CD4-positive, alpha-beta memory T cell (primary cell): ENCODE results near the gene AGER. TPM values are rescaled to one million over a fixed set of nuclear protein-coding genes. Genes with fewer than 3 reads are reported as not detected.

Experiments used
- CTCF ChIA-PET: fragments of 350-600 bp; sonication (Branson Sonifier 250); formaldehyde crosslinking; loops from one replicate; lab custom pipeline; 2021; ENCODE audit warnings: inconsistent platforms; ENCODE audit not compliant: partially characterized antibody; lab: Charles Lee
- POLR2A ChIA-PET: fragments of 350-600 bp; sonication (Branson Sonifier 250); formaldehyde crosslinking; loops from one replicate; lab custom pipeline; 2021; ENCODE audit not compliant: partially characterized antibody; lab: Charles Lee
- DNase-seq, 5 donors: peaks; one replicate each; pipeline versions ENCODE4 v3.0.0 to v3.0.0-alpha.2; 2020 to 2022; ENCODE audit warnings: mixed read lengths in 1 of 5
- H3K27ac ChIP-seq: one replicate; pipeline ENCODE4 v1.7.0; 2013; ENCODE audit warnings: low read depth, low read length
- H3K27me3 ChIP-seq: 2 replicates; pipeline ENCODE4 v1.7.0; 2013; ENCODE audit warnings: mild to moderate bottlenecking, low read length, moderate library complexity; ENCODE audit not compliant: insufficient read depth
- H3K36me3 ChIP-seq: 2 replicates; pipeline ENCODE4 v1.7.0; 2013; ENCODE audit warnings: mild to moderate bottlenecking, low read length, moderate library complexity; ENCODE audit not compliant: insufficient read depth
- H3K4me1 ChIP-seq: 2 replicates; pipeline ENCODE4 v1.7.0; 2013; ENCODE audit warnings: mild to moderate bottlenecking, low read length, moderate library complexity; ENCODE audit not compliant: insufficient read depth
- H3K4me3 ChIP-seq, 2 donors: one replicate each; pipeline ENCODE4 v1.7.0; 2013; ENCODE audit warnings: low read length in 2 of 2, mild to moderate bottlenecking in 1 of 2
- H3K9me3 ChIP-seq, 2 donors: one replicate each; pipeline ENCODE4 v1.7.0; 2013; ENCODE audit warnings: low read length in 2 of 2, control low read depth in 1 of 2; ENCODE audit not compliant: control insufficient read depth in 1 of 2
- H3K27ac Mint-ChIP-seq, 7 donors: one replicate each; pipeline ENCODE4 v1.8.0; 2020 to 2021; ENCODE audit warnings: mixed read lengths in 7 of 7, mild to moderate bottlenecking in 6 of 7, inconsistent platforms in 3 of 7, moderate library complexity in 3 of 7
- H3K27me3 Mint-ChIP-seq, 2 donors: one replicate each; pipeline ENCODE4 v1.8.0; 2020 to 2021; ENCODE audit warnings: mixed read lengths in 2 of 2
- H3K36me3 Mint-ChIP-seq, 2 donors: one replicate each; pipeline ENCODE4 v1.8.0; 2020 to 2021; ENCODE audit warnings: mixed read lengths in 2 of 2, inconsistent platforms in 1 of 2, mild to moderate bottlenecking in 1 of 2
- H3K4me1 Mint-ChIP-seq, 4 donors: one replicate each; pipeline ENCODE4 v1.8.0; 2020 to 2021; ENCODE audit warnings: mixed read lengths in 4 of 4, mild to moderate bottlenecking in 1 of 4
- H3K4me3 Mint-ChIP-seq, 8 donors: one replicate each; pipeline ENCODE4 v1.8.0; 2020 to 2021; ENCODE audit warnings: mixed read lengths in 8 of 8, mild to moderate bottlenecking in 7 of 8, moderate library complexity in 6 of 8, inconsistent platforms in 3 of 8
- H3K9me3 Mint-ChIP-seq, 8 donors: one replicate each; pipeline ENCODE4 v1.8.0; 2020 to 2021; ENCODE audit warnings: mixed read lengths in 8 of 8, mild to moderate bottlenecking in 5 of 8, inconsistent platforms in 3 of 8, moderate library complexity in 1 of 8
- intact Hi-C: fragments of 100-400 bp; cut with micrococcal nuclease; formaldehyde crosslinking; loops from one replicate; pipeline ENCODE4 v1.15.1; 2023
- polyA plus RNA-seq, 2 donors: library from polyadenylated mRNA; unstranded; fragments of 300-500 nt; fragmentation: Illumina TruSeq; gene quantifications; one replicate each; pipeline ENCODE4 v1.2.3, GENCODE V29; 2021
- total RNA-seq, 2 experiments: library from RNA; stranded (reverse); gene quantifications; one replicate each; pipeline ENCODE4 v1.2.3, GENCODE V29; 2021

Gene AGER
- total and polyA plus RNA-seq, 4 experiments from 2014 or later = 0.62 to 77.3 (median 74.8) TPM; not detected in 1

DNA sequence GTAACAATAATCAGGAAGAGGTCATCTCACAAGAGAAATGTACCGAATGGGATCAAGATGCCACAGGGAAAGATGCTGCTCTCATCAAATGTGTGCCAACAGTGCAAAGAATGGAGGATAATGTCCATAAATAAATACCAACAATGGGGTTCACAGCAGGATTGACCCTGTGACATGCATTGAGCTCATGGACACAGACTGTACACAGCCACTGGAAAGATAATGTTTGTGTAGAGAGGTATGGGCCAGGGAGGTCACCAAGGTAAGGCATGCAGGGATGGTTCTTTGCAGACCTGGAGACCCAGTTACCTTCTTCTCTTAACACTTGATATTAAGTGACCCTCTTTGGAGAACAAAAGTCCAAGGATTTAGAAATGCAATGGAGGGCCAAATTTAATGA lies 9.6 kb downstream of the AGER start:
- ChIA-PET CTCF (no interaction called here), POLR2A (no interaction called here)
- H3K27ac ChIP-seq = no peak overlapping the region
- peaks cover 52% of the 10 kb centered on the region for H3K4me1 ChIP-seq
- Mint-ChIP-seq H3K27ac (peak overlapping the region in 4 of 7 donors; percentile 7 to 77 (median 27)), H3K27me3 (no peaks in the 10 kb centered on the region), H3K4me1 (peaks cover 50 to 68% (median 60%) of the 10 kb centered on the region in 4 donors), H3K9me3 (no peaks in the 10 kb centered on the region), H3K36me3 (peaks cover 9 to 33% of the 10 kb centered on the region in 2 donors), H3K4me3 (peak overlapping the region; percentile 60 to 100 (median 90))
- peaks cover 4% of the 10 kb centered on the region for H3K36me3 ChIP-seq
- H3K4me3 ChIP-seq = no peak overlapping the region
- intact Hi-C loops = no loop called here
- no peaks in the 10 kb centered on the region for H3K27me3 ChIP-seq
- no peaks in the 10 kb centered on the region for H3K9me3 ChIP-seq
- DNase-seq = no peak

DNA sequence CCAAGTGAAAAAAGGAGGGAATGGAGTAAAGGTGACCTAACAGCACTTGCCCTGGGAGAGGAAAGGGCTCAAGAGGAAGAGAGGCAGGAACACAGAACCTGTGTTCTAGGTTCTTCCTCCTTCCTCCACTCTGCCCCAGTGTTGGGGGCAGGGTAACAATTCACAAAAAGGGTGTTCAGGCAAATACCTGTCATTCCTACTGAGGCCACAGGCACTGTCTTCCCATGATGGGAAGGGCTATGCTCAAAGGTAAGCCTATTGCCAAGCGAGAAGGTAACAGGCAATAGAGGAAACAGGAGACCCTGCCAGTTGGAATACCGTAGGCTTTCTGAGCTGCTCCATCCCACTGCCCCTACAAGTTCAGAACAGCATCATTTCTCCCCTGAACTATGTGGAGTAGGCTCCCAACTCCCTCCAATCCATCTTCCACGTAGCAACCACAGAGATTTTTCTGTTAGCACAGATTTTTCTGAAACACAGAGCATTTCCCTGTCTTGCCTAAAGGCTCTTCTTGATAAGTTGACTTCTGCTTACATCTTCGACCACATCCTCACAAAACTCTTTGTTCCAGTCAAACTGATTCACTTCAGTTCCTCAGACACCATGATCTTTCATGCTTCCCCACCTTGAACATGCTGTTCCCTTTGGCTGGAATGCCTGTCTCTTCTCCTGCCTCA lies 10.9 kb downstream of the AGER start:
- H3K4me3 ChIP-seq = no peak overlapping the region
- H3K27me3 Mint-ChIP-seq = no peaks in the 10 kb centered on the region
- DNase-seq = no peak
- peak overlapping the region in 4 of 7 donors; percentile 19 to 82 (median 38) for H3K27ac Mint-ChIP-seq
- no peaks in the 10 kb centered on the region for H3K27me3 ChIP-seq
- POLR2A ChIA-PET = interaction anchor here (1.0 kb wide), 1 partner anchor 19 kb away, joined by 3 read pairs; the partner anchor contains the start of gene GPSM3
- H3K4me1 Mint-ChIP-seq = peaks cover 41 to 56% (median 49%) of the 10 kb centered on the region in 4 donors
- intact Hi-C loops = no loop called here
- peaks cover 43% of the 10 kb centered on the region for H3K4me1 ChIP-seq
- H3K36me3 ChIP-seq = peaks cover 9% of the 10 kb centered on the region
- H3K36me3 Mint-ChIP-seq = peaks cover 16 to 33% of the 10 kb centered on the region in 2 donors
- H3K9me3 ChIP-seq = no peaks in the 10 kb centered on the region
- no peak overlapping the region for H3K27ac ChIP-seq
- no peaks in the 10 kb centered on the region for H3K9me3 Mint-ChIP-seq
- CTCF ChIA-PET = interaction anchor here (1.3 kb wide), 1 partner anchor 72 kb away, joined by 4 read pairs; no protein-coding TSS in a partner anchor
- H3K4me3 Mint-ChIP-seq = peak overlapping the region in 2 of 8 donors; percentile 2 to 61

DNA sequence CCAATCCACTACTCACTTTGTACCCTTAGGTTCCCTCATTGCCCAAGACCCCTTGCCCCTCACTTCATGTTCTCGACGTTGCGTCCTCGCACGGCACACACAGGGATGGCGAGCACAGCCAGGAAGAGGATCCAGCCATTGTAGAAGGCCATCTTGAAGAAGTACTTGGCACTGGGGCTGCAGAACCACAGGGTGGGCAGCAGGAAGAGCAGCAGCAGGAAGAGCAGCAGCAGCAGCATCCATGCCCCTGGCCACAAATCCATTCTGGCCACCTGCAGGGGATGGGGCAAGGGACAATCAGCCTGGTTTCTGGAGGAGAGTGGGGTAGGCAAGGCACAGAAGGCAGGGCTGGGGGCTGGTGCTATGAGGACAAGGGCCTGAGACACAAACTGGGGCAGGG lies 12.8 kb downstream of the AGER start:
- POLR2A ChIA-PET = interaction anchor here (0.5 to 1.3 kb wide), 3 partner anchors 24 to 197 kb away, joined by 3 to 5 read pairs (median 3); partner anchors contain the start of gene FKBPL
- H3K4me3 ChIP-seq = no peak overlapping the region
- H3K9me3 ChIP-seq = no peaks in the 10 kb centered on the region
- no peak overlapping the region for H3K27ac ChIP-seq
- H3K27me3 ChIP-seq = no peaks in the 10 kb centered on the region
- peaks cover 33% of the 10 kb centered on the region for H3K4me1 ChIP-seq
- no peak for DNase-seq
- intact Hi-C loops = no loop called here
- H3K27ac Mint-ChIP-seq = peak overlapping the region in 2 of 7 donors; percentile 68 to 92
- peaks cover 31 to 40% (median 35%) of the 10 kb centered on the region in 4 donors for H3K4me1 Mint-ChIP-seq
- peaks cover 22 to 37% of the 10 kb centered on the region in 2 donors for H3K36me3 Mint-ChIP-seq
- no peaks in the 10 kb centered on the region for H3K27me3 Mint-ChIP-seq
- CTCF ChIA-PET = no interaction called here
- no peaks in the 10 kb centered on the region for H3K9me3 Mint-ChIP-seq
- no peak overlapping the region for H3K4me3 Mint-ChIP-seq
- H3K36me3 ChIP-seq = peaks cover 14% of the 10 kb centered on the region

DNA sequence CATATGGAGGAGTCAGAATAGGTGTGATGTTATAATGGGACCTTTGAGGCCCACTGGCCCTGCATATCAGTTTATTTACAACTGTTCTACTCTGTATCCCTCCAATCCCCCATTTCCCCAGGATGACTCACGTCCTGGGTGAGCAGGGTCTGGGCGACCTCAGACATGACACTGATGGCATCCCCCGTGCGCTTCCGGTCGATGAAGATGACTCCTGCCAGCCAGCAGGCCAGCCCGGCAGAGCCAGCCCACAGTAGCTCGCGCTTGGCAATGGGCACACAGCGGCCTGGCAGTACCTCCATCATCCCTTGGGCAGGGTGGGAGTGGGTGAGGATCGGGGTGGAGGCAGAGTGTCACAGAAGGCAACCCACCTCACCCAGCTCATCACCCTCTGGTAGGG lies 13.8 kb downstream of the AGER start:
- no peak overlapping the region for H3K27ac ChIP-seq
- Mint-ChIP-seq H3K9me3 (no peaks in the 10 kb centered on the region), H3K4me1 (peaks cover 28 to 34% (median 29%) of the 10 kb centered on the region in 4 donors), H3K27ac (no peak overlapping the region), H3K36me3 (peaks cover 22 to 38% of the 10 kb centered on the region in 2 donors), H3K4me3 (no peak overlapping the region), H3K27me3 (no peaks in the 10 kb centered on the region)
- no peak overlapping the region for H3K4me3 ChIP-seq
- DNase-seq = no peak
- H3K9me3 ChIP-seq = no peaks in the 10 kb centered on the region
- ChIA-PET CTCF (interaction anchor here (0.9 kb wide), 1 partner anchor 52 kb away, joined by 3 read pairs; no protein-coding TSS in a partner anchor), POLR2A (interaction anchor here (1.3 to 1.6 kb wide), 2 partner anchors 40 to 42 kb away, joined by 3 to 4 read pairs; partner anchors contain the start of genes ATF6B and FKBPL)
- intact Hi-C loops = no loop called here
- peaks cover 14% of the 10 kb centered on the region for H3K36me3 ChIP-seq
- peaks cover 28% of the 10 kb centered on the region for H3K4me1 ChIP-seq
- H3K27me3 ChIP-seq = no peaks in the 10 kb centered on the region

DNA sequence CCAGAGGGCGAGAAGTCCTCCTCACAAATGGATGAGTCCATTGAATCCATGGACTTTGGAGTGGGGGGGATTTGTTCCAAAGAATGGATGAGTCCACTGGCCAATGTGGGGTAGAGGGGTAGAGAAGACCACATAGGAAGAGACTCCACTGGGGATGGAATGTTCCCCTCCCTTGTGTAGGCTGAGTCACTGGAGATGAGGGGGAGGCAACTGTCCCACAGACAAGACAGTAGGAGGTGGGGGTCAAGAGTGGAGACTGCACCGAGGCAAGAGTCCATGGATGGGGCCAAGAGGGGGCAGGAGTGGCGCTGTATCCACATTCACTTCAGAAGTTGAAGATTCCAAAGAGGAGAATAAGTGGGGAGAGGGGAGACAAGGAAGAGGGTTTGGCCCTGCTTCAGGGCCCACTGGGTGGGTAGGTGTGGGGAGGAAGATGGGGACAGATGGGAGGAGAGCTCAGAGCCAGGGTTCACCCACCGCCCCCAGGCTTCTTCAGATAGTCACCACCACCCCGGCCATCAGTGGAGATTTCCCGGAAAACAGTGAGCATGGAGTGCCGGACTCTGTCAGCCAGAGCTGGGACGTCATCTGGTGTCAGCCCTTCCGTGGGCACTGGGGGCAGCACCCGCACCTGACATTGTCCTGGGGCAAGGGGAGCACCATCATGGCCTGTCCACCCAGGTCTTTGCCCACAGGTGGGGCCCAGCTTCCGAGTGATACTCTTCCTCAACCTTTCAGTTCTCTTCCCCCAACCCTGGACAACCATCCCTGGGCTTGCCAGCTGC lies 15.1 kb downstream of the AGER start:
- H3K27me3 ChIP-seq = no peaks in the 10 kb centered on the region
- Mint-ChIP-seq H3K27me3 (no peaks in the 10 kb centered on the region), H3K9me3 (no peaks in the 10 kb centered on the region), H3K27ac (peak overlapping the region in 1 of 7 donors; percentile 36), H3K36me3 (peaks cover 22 to 40% of the 10 kb centered on the region in 2 donors), H3K4me1 (peaks cover 16 to 21% (median 19%) of the 10 kb centered on the region in 4 donors), H3K4me3 (no peak overlapping the region)
- H3K36me3 ChIP-seq = peaks cover 14% of the 10 kb centered on the region
- H3K4me3 ChIP-seq = no peak overlapping the region
- DNase-seq = no peak
- ChIA-PET CTCF (interaction anchor here (1.4 kb wide), 1 partner anchor 14 kb away, joined by 3 read pairs; no protein-coding TSS in a partner anchor), POLR2A (interaction anchor here (1.4 to 1.6 kb wide), 2 partner anchors 27 to 41 kb away, joined by 4 to 7 read pairs; partner anchors contain the start of gene ATF6B)
- peaks cover 15% of the 10 kb centered on the region for H3K4me1 ChIP-seq
- intact Hi-C loops = no loop called here
- no peaks in the 10 kb centered on the region for H3K9me3 ChIP-seq
- no peak overlapping the region for H3K27ac ChIP-seq

DNA sequence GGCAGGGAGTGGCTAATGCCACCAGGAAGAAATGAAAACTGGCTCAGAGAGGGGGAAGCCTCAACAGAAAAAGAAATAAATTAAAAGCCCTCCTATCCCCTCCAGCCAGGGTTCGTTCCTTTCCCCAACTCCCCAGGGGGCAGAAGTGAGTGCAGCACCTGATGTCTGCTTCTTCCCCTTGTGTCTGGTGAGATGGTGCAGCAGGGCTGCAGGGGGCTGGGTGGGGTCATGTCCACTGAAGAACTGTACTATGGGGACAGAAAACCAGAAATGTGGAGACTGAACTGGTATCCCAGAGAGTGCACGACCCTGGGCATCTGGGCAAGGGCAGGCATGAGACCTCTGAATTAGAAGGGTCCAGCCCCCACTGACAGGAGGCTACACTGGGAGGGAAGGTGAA lies 15.7 kb downstream of the AGER start:
- H3K36me3 ChIP-seq = peaks cover 14% of the 10 kb centered on the region
- no peak overlapping the region for H3K4me3 Mint-ChIP-seq
- no peak overlapping the region for H3K4me3 ChIP-seq
- H3K27ac ChIP-seq = no peak overlapping the region
- peaks cover 22 to 40% of the 10 kb centered on the region in 2 donors for H3K36me3 Mint-ChIP-seq
- no peaks in the 10 kb centered on the region for H3K27me3 Mint-ChIP-seq
- H3K9me3 Mint-ChIP-seq = no peaks in the 10 kb centered on the region
- peaks cover 9% of the 10 kb centered on the region for H3K4me1 ChIP-seq
- H3K27me3 ChIP-seq = no peaks in the 10 kb centered on the region
- H3K9me3 ChIP-seq = no peaks in the 10 kb centered on the region
- DNase-seq = no peak
- peak overlapping the region in 2 of 7 donors; percentile 35 to 77 for H3K27ac Mint-ChIP-seq
- intact Hi-C loops = no loop called here
- POLR2A ChIA-PET = interaction anchor here (1.2 kb wide), 1 partner anchor 8 kb away, joined by 4 read pairs; no protein-coding TSS in a partner anchor
- CTCF ChIA-PET = no interaction called here
- H3K4me1 Mint-ChIP-seq = peaks cover 10 to 15% (median 12%) of the 10 kb centered on the region in 4 donors
